ENCODE measurements around the gene ARHGAP24.

- no peak for TF ChIP-seq POLR2AphosphoS5 (IDR thresholded peaks at IDR 0.05; ENCODE audit: low read depth, low read length)
- TF ChIP-seq TAF1 (IDR thresholded peaks at IDR 0.05; ENCODE audit: borderline replicate concordance, insufficient read depth, low read length) = no peak
- TF ChIP-seq SIN3A (IDR thresholded peaks at IDR 0.05; ENCODE audit: borderline replicate concordance, insufficient read depth, low read length) = no peak
- TF ChIP-seq REST (IDR thresholded peaks at IDR 0.05; ENCODE audit: insufficient read depth in 1 of 2, low read depth in 2 of 2, low read length in 2 of 2) = no peak
- no peak for TF ChIP-seq FOXP2 (optimal IDR thresholded peaks at IDR 0.05; ENCODE audit: borderline replicate concordance, extremely low read depth, extremely low read length, insufficient read depth)
Measured at GRCh38 chr4:85967872-85968271, 492.9 kb downstream of the ARHGAP24 start.
